IMR-90 (cell line): ENCODE results near the gene RAI1.

Experiments
- BHLHE40 ChIP-seq: fragments of 150-350 bp; IDR thresholded peaks from 2 replicates; pipeline ENCODE4 v1.6.1; 2016; ENCODE audit warnings: mild to moderate bottlenecking, low read depth, low read length
- CEBPB ChIP-seq: IDR thresholded peaks from 2 replicates; pipeline ENCODE4 v1.6.1; 2012; ENCODE audit warnings: low read depth, low read length, improper control_type of control experiment
- CTCF ChIP-seq: conservative IDR thresholded peaks from 2 replicates; pipeline ENCODE4 v1.5.1; 2012; ENCODE audit warnings: mild to moderate bottlenecking, low read depth, low read length, improper control_type of control experiment
- MAFK ChIP-seq: IDR thresholded peaks from 2 replicates; pipeline ENCODE4 v1.6.1; 2012; ENCODE audit warnings: low read depth, low read length, improper control_type of control experiment
- MXI1 ChIP-seq: IDR thresholded peaks from 2 replicates; pipeline ENCODE4 v1.6.1; 2012; ENCODE audit warnings: low read depth, mild to moderate bottlenecking, low read length, moderate library complexity, borderline replicate concordance
- POLR2A ChIP-seq: IDR thresholded peaks from 2 replicates; pipeline ENCODE4 v1.6.1; 2012; ENCODE audit warnings: mild to moderate bottlenecking, low read depth, low read length
- RAD21 ChIP-seq: IDR thresholded peaks from 2 replicates; pipeline ENCODE4 v1.6.1; 2012; ENCODE audit warnings: low read length, improper control_type of control experiment
- RCOR1 ChIP-seq: IDR thresholded peaks from 2 replicates; pipeline ENCODE4 v1.6.1; 2012; ENCODE audit warnings: mild to moderate bottlenecking, low read length, improper control_type of control experiment; ENCODE audit not compliant: insufficient replicate concordance
- RFX5 ChIP-seq: IDR thresholded peaks from 2 replicates; pipeline ENCODE4 v1.8.0; 2012; ENCODE audit warnings: low read depth, mild to moderate bottlenecking, low read length, moderate library complexity
- USF2 ChIP-seq: fragments of 150-350 bp; IDR thresholded peaks from 2 replicates; pipeline ENCODE4 v1.6.1; 2017; ENCODE audit warnings: mild to moderate bottlenecking, antibody characterized with exemption, low read length, low read depth
- TF ChIP-seq, protein P1 (sequence below): fragments of 150-350 bp; IDR thresholded peaks from 2 replicates; pipeline ENCODE4 v1.6.1; 2016; ENCODE audit warnings: low read depth, mild to moderate bottlenecking, low read length, moderate library complexity, borderline replicate concordance

DNA sequence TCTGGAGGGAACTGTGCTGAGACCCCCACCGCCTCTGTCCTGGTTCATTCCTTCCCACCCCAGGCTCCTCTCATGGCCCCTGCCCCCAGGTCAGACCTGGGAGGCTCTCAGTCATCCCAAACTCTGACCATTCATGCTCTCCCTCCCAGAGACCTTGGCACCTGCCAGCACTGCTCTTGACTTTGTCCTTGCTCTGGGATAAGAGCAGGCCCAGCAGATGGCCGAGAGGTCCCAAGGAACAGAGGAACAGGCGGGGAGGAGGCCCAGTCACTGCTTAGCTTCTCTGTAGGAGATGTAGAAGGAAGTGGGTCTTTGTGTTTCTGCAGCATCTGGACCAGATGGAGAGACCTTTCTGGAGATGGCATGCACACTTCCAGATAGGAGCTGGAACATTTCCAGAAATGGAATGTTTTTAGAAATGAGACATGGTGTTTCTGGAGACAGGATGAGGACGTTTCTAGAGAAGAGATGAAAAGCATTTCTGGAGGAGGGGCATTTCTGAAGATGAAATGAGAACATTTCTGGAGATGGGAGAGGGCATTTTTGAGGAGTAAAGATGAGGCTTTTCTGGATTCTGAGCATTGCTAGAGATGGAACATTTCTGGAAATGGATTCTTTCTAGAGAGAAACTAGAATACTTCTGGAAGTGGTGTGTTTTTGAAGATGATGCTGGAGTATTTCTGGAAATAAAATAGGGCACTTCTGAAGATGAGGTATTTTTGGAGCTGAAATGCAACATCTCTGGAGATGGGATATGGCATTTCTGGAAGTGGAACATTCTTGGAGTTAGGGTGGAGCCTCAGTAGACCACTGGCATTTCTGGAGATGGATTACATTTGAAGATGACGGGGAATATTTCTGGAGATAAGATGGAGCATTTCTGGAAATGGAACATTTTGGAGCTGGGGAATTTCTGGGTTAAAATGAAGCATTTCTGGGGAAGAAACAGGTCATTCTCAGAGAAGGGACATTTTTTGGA, 55.2 kb downstream of the RAI1 start:
- TF ChIP-seq POLR2A (no peak), CEBPB (no peak), RFX5 (no peak), CTCF (no peak), USF2 (no peak), RAD21 (no peak), RCOR1 (no peak), BHLHE40 (no peak), MAFK (no peak), MXI1 (no peak)
- TF ChIP-seq, protein P1, sequence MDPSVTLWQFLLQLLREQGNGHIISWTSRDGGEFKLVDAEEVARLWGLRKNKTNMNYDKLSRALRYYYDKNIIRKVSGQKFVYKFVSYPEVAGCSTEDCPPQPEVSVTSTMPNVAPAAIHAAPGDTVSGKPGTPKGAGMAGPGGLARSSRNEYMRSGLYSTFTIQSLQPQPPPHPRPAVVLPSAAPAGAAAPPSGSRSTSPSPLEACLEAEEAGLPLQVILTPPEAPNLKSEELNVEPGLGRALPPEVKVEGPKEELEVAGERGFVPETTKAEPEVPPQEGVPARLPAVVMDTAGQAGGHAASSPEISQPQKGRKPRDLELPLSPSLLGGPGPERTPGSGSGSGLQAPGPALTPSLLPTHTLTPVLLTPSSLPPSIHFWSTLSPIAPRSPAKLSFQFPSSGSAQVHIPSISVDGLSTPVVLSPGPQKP = no peak
